AG08396 (cell line): ENCODE measurements around the gene SLC25A44.
A peak's percentile ranks its signal among the peaks of the same experiment; 100 is the strongest.

Experiments
- DNase-seq: peaks from one replicate; pipeline ENCODE4 v3.0.0; 2012; ENCODE audit warnings: low spot score, mixed read lengths

SLC25A44 gene, protein sequence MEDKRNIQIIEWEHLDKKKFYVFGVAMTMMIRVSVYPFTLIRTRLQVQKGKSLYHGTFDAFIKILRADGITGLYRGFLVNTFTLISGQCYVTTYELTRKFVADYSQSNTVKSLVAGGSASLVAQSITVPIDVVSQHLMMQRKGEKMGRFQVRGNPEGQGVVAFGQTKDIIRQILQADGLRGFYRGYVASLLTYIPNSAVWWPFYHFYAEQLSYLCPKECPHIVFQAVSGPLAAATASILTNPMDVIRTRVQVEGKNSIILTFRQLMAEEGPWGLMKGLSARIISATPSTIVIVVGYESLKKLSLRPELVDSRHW

DNA sequence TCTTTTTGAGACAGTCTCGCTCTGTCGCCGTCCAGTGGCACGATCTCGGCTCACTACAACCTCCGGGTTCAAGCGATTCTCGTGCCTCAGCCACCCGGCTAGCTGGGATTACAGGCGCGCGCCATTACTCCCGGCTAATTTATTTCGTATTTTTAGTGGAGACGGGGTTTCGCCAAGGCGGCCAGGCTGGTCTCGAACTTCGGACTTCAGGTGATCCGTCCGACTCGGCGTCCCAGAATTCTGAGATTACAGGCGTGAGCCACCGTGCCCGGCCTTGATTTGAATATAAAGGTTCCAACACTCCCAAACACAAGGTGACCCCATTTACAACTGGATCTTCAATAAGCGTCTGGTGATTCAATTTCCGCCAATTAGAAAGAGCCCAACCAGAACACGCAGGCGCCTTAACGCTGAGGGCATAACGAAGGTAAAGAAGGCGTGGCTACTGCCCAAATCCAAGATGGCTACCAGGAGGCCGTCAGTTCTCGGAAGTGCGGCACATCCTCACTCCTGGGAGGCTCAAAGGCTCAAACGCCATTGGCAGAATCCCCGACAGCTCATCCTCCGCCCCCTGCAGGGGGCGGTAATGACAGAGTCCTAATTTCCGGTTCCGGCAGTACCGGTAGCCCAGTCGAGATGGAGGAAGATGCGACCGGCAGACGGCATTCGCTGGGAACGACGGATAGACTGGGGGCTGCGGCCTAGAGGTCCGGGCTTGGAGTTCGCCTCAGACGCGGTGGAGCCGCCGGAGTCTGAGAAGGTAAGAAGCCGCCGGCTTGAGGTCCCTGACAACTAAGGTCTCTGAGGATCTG, at the start of gene SLC25A44:
TSS of gene SLC25A44 (plus strand) at position 617 of the 812 bp plus-strand sequence. CDS start 5,744 bp downstream, outside the sequence.
- peak; percentile 95 for DNase-seq

DNA sequence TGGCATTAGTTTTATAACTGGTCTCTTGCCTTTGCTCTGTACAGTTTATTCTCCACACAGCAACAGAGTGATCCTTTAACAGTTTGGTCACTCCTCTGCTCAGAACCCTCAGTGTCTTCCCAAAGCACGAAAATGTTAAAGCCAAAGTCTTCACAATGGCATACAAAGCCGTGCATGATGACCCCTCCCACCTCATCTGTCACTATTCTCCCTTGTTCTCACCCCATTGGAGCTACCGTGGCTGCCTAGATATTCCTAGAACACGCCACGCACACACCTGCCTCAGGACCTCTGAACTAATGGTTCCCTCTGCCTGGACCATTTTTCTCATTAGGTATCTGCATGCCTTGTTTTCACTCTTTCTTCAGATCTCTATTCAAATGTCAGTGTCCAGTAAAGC, 49.2 kb upstream of the SLC25A44 start:
- no peak for DNase-seq

DNA sequence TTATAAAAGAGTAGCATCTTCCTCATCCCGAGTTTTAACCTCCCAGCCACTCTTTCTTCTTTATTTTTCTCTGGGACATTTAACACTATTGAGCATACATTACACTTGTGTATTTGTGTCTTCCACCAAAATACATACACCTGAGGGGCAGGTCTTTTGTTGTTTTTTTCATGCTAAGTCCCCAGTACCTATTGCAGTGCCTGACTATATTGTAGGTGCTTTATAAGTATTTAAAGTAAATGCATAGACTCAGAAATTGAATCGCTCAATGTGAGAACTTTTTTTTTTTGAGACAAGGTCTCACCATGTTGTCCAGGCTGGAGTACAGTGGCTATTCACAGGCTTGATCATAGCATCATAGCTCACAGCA, 48.3 kb upstream of the SLC25A44 start:
- no peak for DNase-seq

DNA sequence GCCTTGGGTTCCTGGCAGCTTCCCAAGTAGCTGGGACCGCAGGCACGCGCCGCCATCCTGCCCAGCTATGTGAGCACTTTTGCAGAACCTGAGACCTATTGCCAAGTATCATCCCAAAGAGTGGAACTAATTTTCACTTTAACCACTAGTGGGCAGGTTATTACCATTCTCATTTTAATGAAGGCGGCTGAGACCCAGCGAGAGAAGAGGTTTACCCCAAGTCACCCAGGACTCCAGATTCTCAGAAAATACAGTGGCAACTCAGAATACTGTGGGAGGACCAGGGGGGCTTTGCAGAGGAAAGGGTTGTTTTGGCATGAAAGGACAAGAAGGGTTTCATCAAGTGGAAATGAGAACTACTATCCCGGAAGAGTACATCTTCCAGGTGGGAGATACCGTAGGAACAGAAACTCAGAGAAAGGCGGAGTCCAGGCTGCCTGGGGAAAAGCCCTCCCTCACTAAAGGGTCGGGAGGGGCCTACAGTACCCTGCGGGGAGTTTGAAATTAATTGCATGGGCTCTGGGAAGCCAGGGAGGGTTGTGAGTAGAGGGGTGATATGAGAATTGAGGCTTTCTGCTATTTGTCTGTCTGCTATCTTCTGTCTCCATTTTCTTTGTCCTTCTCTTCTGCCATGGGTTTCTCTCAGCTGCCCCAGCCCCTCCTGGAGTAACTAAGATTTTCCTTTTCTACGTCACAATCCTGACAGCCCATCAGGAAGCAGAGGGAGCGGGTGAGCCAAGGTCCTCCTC, 47.7 kb upstream of the SLC25A44 start:
- peak; percentile 85 for DNase-seq

DNA sequence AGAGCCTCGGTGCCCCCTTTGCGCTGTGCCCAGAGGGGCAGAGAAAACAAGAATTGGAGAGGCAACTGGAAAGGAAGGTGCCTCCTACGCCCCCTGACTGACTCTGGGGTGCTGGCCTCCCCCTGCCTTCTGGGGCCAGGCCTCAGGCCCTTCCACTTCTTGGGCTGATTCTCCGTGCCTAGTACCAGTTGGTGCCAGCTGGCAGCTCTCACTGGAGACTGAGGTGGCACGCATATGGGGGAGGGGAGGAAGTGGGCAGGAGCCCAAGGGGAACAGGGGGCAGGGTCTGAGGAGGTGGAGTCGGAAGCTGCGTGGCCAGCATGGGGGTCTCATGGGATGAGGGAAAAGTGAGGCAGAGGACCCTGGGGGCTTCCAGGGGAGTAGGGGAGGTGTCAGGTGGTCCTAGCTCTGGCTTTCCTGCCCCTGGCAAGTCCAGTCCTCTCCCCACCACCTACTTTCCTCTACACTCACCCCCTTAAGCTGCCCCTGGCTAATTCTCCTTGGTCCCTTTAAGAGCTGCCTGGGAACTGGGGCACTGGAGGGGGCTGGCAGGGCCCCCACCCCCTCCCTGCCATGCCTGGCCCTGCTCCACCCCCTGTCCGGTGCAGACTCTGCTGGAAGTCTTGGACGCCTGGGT, 47.0 kb upstream of the SLC25A44 start:
- DNase-seq: no peak

DNA sequence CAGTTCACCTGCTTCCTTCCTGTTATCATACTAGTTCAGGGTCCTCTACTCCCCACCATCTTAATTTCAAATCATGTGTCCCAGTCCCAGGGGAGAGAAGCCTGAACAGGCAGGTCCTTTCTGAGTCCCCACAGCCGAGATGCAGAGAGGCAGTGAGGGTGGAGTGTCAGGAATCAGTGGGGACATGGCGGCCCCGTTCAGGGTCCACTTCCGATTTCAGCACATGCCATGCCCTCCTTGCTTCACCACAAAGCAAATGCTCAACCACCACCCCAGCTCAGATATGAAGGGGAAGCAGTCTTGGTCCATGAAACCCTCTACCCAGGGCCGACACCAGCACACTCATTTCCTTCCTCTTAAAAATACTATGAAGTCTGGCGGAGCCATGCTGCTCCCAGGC, 45.7 kb upstream of the SLC25A44 start:
- DNase-seq: no peak

DNA sequence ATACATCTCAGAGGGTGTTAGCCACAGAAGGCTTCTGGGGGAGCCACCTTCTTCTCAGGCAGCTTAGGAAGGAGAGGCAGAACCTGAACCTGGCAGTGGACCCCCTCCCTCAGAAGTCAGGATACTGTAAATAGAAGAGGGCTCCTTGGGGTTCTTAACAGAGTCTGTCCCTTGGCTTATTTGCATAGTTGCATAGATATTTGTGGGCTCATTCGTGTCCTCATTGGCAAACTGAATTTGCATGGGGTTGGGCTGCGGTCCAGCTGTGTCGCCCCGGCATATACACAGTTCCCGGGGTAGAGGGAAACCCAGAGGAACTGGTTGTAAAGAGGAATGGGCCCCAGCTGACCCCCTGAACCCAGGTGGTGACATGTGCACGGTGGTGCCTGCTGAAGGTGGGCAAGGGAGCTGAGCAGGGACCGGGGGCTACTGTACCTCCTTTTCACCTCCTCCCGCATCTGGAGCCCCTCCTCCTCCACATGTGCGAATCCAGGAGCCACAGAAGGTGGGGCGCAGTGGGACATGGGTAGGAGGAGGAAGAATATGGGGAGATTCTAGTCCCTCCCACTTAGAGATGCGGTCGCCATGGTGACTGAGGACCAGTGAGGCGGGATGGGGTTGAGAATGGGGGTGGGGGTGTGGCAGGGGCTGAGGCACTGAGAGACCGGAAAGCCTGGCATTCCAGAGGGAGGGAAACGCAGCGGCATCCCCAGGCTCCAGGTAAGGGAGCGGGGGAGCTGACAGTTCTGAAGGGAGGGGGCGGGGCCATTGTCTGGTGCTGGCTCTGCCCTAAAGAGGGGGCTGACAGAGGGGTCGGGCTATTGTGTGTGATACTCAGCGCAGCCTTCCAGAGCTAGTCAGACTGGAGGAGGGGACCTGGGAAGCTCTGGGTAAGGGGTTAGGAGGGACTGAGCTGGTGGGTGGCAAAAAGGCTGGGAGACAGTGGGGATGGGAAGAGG, 44.3 kb upstream of the SLC25A44 start:
- DNase-seq: no peak

DNA sequence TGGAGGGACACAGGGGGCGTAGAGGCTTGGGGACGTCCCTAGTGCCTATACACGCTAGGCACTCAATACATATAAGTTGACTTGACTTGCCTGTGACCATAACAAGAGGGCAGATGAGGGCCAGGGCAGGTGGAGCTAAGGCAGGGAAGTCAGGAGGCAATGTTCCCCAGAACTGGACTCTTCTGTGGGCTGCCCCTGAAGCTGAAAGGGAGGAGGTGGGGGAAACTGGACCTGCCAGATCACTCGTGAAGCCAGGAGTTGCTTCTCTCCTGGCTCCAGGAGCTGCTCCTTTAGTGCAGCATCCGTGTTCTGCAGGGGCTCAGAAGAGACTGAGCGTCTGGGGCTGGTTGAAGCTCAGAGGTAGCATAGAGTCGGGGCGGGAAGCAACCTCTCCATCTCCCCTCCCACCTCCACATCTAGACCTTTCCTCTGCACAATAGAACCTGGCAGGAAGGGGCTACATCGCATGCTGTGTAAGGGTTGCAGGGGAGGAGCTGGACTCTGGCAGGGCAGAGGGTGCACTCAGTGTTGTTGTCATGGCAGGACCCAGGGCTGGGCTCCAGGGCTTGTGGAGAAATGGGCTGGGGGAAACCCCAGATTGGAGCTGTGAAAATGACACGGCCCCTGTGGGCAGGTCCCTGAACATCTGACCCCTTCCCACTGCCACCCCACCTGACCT, 43.4 kb upstream of the SLC25A44 start:
- DNase-seq: no peak

DNA sequence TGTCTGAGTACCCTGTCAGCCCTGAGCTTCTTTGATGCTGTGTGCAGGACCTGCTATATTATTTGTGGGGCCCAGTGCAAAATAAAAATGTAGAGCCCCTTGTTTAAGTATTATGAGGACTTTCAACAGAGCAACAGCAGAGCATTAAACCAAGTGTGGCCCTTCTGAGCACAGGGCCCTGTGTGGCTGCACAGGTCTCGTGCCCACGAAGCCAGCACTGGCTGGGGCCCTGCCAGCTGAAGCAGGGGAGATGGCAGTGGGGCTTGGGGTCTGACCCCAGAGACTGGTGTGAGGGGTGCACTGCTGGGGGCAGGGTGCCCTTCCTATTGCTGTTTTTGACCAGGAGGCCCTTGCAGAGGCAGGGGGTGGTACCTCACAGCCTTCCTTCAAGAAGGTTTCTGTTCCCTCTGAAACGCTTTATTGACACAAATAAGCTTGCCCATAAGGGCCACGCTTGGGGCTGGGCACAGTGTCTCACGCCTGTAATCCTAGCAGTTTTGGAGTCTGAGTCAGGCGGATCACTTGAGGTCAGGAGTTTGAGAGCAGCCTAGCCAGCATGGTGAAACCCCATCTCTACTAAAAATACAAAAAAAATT, 42.7 kb upstream of the SLC25A44 start:
- DNase-seq: no peak

DNA sequence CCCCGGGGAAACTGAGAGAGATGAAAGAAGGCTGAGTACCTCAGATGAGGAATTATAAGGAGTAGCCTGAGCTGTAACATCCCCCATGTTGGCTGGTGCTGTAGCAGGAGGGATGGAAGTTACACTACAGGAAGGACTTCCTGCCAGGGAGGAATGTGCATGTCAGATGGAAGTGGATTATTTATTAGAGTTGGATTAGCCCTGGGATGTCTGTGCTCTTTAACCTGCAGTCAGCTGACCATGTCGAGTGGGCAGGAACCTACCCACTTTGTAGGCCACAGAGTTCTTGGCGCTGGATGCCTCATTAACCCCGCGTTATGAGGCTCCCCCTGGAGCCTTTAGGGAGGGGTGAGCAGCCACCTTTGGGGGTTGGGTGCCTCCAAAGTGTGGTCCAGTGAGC, 41.3 kb upstream of the SLC25A44 start:
- no peak for DNase-seq

DNA sequence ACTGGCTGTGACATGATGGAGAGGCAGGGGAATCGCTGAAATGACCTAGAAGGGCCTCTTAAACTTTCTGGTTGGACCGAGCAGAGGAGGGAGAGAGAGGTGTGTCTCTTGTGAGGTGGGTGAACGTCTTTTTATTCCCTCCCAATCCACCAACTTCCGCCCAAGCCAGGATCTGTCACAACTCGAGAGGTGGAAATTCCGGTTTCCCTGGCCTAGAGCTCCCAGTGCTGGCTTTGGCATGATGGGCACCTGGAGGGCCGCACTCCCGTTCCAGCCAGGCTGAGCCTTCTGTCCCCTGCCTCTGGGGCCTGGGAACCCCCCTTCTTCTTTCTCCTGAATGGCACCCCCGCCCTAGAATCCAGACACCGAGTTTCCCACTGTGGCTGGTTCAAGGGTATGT, 40.5 kb upstream of the SLC25A44 start, which contains the start of gene SEMA4A:
TSS of gene SEMA4A (plus strand) at position 224 of the 400 bp plus-strand sequence. CDS start 994 bp downstream, outside the sequence.
- no peak for DNase-seq

DNA sequence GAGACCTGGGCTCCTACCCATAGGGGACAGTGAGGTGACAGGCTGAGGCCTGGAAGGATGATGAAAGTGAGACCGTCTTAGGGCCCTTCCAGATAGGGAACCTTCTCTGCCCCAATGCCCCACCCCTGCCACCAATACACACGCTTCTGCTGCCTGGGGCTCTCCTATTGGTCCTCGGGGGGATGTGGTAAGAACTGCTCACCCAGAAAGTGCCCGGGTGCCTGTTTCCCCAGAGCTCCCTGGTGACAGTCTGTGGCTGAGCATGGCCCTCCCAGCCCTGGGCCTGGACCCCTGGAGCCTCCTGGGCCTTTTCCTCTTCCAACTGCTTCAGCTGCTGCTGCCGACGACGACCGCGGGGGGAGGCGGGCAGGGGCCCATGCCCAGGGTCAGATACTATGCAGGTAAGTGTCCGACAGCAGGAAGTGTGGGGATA, 39.6 kb upstream of the SLC25A44 start:
- no peak for DNase-seq

DNA sequence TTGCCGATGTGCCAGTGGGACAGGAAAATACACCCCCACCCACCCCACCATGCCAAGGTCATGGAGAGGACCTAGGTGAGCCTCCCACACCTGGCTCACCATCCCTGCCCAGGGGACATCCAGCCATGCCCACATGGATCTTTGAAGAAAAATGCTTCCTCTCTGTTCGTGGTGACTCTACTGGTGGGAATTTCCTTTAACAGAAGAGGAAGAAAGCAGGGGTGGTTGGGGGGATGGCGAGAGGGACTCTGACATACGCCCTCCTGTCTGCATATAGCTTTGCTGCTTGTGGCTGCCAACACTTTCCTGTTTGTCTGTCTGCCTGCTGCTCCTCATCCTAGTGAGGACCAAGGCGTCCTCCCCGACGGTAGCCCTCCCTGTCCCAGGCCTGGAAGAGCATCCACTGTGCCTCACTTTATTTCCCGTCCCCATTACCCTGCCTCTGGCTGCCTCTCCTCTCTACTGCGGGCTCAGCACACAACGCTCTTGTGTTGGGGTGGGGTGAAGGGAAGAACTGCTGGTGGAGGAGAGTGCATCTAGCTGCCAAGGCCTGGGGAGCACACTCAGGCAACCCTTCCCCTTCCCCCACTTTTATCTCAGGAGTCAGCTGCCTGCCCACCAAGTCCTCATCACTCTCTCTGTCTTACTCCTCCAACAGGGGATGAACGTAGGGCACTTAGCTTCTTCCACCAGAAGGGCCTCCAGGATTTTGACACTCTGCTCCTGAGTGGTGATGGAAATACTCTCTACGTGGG, 38.0 kb upstream of the SLC25A44 start:
- no peak for DNase-seq

DNA sequence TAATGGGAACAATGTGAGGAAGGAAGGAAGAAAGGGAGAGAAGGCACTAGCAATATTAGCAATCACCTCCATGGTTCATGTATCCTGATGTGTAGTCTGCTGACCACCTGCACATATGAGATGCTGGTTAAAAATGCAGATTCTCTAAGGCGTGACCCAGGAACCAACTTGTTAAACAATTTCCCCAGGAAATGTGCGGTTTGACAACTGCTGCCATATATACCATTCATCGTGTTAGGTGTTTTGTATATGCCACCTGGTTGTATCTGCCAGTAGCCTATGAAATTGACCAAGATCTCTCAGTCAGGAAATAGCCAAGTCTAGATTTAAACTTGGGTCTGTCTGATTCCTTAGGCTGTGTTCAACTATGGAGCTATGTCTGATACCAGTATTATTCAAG, 36.4 kb upstream of the SLC25A44 start:
- DNase-seq: no peak

DNA sequence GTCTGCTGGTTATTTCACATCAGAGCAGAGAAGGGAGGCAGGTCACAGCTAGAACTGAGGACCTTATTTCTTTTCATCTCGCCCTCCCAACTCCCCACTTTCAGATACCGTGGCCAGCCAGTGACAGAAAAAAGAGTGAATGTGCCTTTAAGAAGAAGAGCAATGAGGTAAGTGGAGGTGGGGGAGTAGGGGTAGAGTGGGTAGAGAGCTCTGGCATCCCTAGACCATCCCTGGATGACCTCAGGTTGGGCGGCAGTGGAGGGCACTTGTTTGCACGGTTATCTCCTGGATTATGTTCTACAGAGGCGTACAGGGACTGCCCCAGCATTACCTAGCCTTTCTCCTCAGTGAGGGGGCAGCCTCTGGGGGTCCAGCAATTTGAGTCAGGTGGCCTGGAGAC, 35.9 kb upstream of the SLC25A44 start:
- no peak for DNase-seq

DNA sequence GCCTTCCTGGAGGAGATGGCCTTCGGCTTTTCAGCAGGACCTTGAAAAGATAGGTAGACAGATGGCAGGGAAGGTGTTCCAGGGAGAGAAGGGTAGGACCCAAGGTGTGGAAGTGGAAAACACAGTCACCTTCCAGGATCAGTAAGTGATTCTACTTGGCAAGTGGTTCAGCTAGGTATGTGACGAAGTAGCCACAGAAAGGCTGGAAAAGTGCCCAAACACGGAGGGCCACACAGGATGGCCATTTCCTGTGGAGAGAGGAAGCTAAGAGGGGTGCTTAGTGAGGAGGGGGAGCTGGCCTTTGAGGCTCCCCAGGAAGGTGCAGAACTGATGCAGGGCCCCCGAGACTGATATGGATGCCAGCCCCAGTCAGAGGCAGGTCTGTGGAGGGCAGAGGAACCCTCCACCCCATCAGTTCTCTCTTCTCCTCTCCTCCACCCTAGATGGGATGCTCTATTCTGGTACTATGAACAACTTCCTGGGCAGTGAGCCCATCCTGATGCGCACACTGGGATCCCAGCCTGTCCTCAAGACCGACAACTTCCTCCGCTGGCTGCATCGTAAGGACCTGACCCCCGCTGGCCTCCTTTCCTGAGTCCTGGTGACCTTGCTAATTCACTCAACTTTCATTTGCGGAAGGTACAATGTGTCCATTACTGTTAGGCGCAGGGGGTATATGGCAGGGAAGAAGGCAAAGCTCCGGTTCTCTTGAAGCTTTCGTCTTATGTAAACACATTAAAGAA, 33.7 kb upstream of the SLC25A44 start:
- no peak for DNase-seq

DNA sequence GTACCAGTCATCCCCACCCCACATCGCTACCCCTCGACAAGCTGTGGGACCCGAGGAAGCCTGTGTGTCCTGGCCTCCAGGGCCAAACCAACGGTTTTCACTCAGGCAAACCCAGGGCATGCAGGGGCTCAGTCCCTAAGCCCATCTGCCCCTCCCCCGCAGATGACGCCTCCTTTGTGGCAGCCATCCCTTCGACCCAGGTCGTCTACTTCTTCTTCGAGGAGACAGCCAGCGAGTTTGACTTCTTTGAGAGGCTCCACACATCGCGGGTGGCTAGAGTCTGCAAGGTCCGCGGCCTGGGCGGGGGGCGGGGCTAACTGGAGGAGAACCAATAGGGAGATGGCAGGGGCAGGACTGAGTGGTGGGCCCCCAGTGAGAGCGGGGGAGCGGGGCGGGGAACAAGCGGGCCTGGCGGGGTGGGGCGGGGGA, 33.1 kb upstream of the SLC25A44 start:
- peak; percentile 87 for DNase-seq

DNA sequence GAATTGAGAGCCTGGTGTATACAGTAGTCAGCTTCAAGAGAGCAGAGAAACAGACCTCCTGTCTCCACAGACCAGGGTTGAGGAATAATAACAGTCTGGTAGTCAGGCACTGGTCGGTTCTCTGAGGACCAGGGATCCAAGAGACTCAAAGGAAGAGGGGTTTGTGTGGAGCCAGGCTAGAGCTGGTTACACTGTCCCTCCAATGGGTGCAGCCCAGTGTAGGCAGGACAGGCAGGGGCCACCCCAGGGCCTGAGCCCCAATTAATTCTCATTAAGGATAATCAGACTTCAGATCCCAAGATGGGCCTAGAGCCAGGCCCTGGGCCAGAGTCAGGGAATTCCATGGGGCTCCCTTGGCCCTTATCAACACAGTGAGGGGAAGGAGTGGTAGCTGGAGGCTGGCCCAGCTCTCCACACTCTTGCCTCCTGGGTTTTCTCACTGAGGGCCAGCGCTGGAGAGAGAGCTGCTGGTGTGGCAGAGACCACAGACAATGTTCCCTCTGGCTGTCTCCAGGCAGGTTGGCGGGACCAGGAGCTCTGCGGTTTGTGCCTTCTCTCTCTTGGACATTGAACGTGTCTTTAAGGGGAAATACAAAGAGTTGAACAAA, 31.4 kb upstream of the SLC25A44 start:
- no peak for DNase-seq
